GM18505 (cell line): Measurements from ENCODE around the gene OR2AG2.
A peak's percentile ranks its signal among the peaks of the same experiment; 100 is the strongest.
"Not testable (repeated sequence)": the region's sequence is repeated elsewhere in the genome, so short reads cannot be mapped to it uniquely, and the experiment has no call there.

Experiments
- ATAC-seq: cut with Tn5 transposase; IDR thresholded peaks from one replicate; pipeline ENCODE4 v1.9.1; 2021; ENCODE audit not compliant: unreplicated experiment
- POLR2A ChIP-seq: IDR thresholded peaks from 4 replicates; pipeline ENCODE4 v1.6.1; 2011; ENCODE audit warnings: borderline replicate concordance; ENCODE audit not compliant: insufficient read depth, insufficient read length; ENCODE audit errors: extremely low read depth

The OR2AG2 gene, protein sequence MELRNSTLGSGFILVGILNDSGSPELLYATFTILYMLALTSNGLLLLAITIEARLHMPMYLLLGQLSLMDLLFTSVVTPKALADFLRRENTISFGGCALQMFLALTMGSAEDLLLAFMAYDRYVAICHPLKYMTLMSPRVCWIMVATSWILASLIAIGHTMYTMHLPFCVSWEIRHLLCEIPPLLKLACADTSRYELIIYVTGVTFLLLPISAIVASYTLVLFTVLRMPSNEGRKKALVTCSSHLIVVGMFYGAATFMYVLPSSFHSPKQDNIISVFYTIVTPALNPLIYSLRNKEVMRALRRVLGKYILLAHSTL

DNA sequence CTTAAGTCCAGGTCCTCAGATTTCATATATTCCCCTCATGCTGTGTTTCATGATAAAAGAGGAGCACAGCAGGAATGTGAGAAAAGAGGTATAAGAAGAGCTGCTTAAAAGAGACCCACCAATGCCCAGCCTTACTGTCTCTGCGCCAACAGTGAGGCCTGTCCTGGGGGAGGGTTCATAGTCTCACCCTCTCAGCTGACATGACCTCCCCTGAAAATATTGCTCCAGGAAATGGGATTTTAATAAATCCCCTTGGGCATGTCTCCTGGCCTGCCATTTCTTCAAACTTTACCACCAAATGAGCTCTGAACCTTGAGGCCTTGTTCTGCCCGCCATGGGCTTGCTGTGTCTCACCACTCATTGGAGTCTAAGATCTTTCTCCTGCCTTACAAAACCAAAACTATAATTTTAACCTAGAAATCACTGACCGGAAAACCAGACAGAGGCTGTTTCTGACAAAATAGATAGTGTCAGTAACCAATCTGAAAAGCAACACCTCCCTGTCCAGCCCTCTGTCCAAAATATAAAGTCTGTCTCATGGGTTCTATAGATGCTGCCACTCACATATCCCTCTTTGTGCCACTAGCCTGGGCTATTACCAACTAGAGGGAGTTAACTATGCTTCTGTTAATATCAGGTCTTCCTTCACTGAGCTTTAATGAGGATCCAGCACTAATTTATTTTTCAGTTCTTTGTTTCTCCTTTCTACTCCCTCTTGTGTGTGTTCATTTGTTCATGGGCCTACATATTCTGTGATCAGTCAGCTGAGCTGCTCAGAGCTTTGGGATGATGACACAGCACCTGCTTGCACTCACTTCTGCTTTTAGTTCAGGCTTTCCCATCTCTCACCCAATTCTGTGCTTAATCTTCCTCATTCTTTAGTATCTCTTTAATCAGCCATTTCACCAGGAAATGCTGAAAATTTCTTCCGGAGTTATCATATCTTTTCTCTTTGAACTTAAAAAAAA, at the start of gene OR2AG2:
Gene OR2AG2, minus strand, starts transcription at position 51 of the 968 bp plus-strand sequence. CDS start 3,019 bp downstream, outside the sequence.
- peak; percentile 93 for ATAC-seq
- TF ChIP-seq POLR2A = no peak

- no peak for TF ChIP-seq POLR2A
- no peak for ATAC-seq
These were observed 47.2 kb upstream of the OR2AG2 start for GRCh38 chr11:6818967-6819366.

DNA sequence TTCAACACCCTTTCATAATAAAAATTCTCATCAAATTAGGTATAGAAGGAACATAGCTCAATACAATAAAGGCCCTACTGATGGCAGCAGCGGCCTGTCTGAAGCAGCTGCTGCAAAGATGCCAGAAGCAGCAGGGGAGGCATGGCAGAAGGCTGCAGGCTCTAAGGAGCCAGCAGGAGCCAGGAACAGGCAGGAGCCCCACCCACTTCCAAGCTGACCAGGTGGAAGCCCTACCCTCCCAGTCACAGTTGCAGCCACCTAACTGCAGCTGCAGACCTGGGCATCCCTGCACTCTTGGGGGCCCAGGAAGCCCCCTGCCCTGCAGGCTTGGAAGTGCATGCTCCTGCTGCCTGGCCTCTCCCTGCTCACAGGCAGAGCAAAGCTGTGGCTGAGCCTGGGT, 45.9 kb upstream of the OR2AG2 start:
- no peak for ATAC-seq
- no peak for TF ChIP-seq POLR2A

GRCh38 chr11:6813656-6814055, 41.9 kb upstream of the OR2AG2 start:
- no peak for ATAC-seq
- no peak for TF ChIP-seq POLR2A

DNA sequence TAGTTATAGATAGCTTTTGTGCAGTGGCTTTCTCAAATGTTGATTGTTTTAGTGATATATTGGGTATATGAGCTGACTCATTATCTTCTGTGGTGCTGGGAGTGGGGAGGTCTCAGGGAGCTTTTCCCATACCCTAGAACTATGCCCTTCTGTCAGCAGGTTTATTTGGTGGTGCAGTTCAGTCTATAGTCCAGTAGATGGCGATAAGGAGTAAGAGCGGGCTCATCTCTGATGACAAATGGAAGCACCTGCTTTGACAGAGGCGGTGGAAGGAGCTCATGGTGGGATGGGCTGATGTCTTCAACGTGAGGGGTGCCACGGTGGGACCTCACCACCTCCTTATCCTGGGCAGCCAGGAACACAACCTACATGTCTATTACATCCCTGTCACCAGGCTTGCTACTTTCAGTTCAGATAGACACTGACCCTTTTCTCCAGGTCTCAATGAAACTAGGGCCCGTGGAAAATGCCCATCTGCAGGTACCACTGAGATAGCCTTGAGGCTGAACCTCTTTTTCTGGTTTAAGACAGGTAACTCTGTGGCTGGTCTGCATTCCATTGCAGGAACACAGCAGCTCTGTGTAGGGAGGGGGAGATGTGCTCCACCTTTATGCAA, 40.7 kb upstream of the OR2AG2 start:
- no peak for TF ChIP-seq POLR2A
- peak; percentile 90 for ATAC-seq

DNA sequence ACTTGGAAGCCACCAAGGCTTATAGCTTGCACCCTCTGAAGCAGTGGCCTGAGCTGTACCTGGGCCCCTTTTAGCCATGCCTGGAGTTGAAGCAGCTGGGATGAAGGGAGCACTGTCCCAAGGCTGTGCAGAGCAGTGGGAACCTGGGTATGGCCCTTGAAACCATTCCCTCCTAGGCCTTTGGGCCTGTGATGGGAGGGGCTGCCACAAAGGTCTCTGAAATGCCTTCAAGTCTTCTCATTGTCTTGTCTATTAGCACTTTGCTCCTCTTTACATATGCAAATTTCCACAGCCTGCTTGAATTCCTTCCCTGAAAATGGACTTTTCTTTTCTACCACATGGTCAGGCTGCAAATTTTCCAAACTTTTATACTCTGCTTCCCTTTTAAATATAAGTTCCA, 29.3 kb upstream of the OR2AG2 start:
- not testable (repeated sequence) for ATAC-seq

GRCh38 chr11:6799402-6799801, 27.6 kb upstream of the OR2AG2 start, which contains the start of gene OR6A2:
TSS of gene OR6A2 (minus strand) at chr11:6799689. CDS start at chr11:6795708, 3,981 bp downstream.
- ATAC-seq = no peak
- no peak for TF ChIP-seq POLR2A

- no peak for TF ChIP-seq POLR2A
- no peak for ATAC-seq
These were observed 22.9 kb upstream of the OR2AG2 start for GRCh38 chr11:6794639-6795038.

GRCh38 chr11:6790546-6790945, 18.8 kb upstream of the OR2AG2 start:
- no peak for TF ChIP-seq POLR2A
- ATAC-seq = no peak

- no peak for TF ChIP-seq POLR2A
- no peak for ATAC-seq
These were observed 10.9 kb upstream of the OR2AG2 start, which contains the start of gene OR2AG1 for GRCh38 chr11:6782720-6783119. TSS of gene OR2AG1 (plus strand) at chr11:6783020. CDS start at chr11:6785038, 2,018 bp downstream.

- no peak for ATAC-seq
- no peak for TF ChIP-seq POLR2A
These were observed 9.1 kb upstream of the OR2AG2 start for GRCh38 chr11:6780829-6781228.

DNA sequence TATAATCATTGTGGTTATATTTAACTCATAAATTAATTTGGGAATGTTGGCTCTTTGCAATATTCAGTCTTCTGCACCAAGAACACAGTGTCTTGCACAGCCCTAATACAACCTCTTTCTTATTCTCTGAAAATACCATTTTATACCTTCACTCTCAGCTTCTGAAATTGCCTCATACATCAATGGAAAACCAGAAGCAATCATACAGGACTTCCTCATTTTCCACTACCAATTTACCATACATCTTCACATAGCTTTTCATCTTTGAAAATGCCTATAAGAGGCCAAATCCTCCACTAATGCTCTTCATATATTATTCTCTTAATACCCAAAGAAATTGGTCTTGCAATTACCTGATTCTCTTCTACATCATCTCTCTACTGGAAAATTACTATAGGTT, 6.7 kb upstream of the OR2AG2 start:
- no peak for ATAC-seq
- TF ChIP-seq POLR2A = no peak

GRCh38 chr11:6757373-6757967, 14.3 kb downstream of the OR2AG2 start:
- no peak for ATAC-seq
- no peak for TF ChIP-seq POLR2A
